Keratinocyte (primary cell): ENCODE measurements around the gene PGLYRP3. TPM values are rescaled to one million over a fixed set of nuclear protein-coding genes. Genes with fewer than 3 reads are reported as not detected.

Source experiments
- DNase-seq: peaks from one replicate; pipeline ENCODE4 v3.0.0-alpha.2; 2011; ENCODE audit warnings: low read depth, missing footprints, low spot score
- FAIRE-seq: peaks from 2 replicates; lab custom pipeline; 2011; peaks lifted over from hg19 to GRCh38; lab: Jason Lieb, UNC
- H2AFZ ChIP-seq: 2 replicates; pipeline ENCODE4 v1.6.0; 2012; ENCODE audit warnings: low read length, control low read depth, inconsistent platforms; ENCODE audit not compliant: control insufficient read depth
- H3K27ac ChIP-seq: 2 replicates; pipeline ENCODE4 v1.5.1; 2011; ENCODE audit warnings: low read length; ENCODE audit not compliant: control insufficient read depth, insufficient read depth
- H3K27me3 ChIP-seq: 3 replicates; pipeline ENCODE4 v1.6.0; 2011; ENCODE audit warnings: low read length; ENCODE audit not compliant: control insufficient read depth, insufficient read depth; ENCODE audit errors: extremely low read depth
- H3K36me3 ChIP-seq, 2 experiments: 2 replicates in 1 of 2; 3 replicates in 1 of 2; pipeline ENCODE4 v1.5.1; 2011; ENCODE audit warnings: low read length in 2 of 2, mild to moderate bottlenecking in 1 of 2; ENCODE audit not compliant: control insufficient read depth in 2 of 2, insufficient read depth in 2 of 2; ENCODE audit errors: extremely low read depth in 1 of 2
- H3K4me1 ChIP-seq: 3 replicates; pipeline ENCODE4 v1.5.1; 2011; ENCODE audit warnings: low read length; ENCODE audit not compliant: control insufficient read depth, insufficient read depth; ENCODE audit errors: extremely low read depth
- H3K4me2 ChIP-seq: 3 replicates; pipeline ENCODE4 v1.6.0; 2011; ENCODE audit warnings: low read depth, low read length; ENCODE audit not compliant: control insufficient read depth, insufficient read depth; ENCODE audit errors: extremely low read depth
- H3K4me3 ChIP-seq, 3 experiments: fragments of 200-600 bp in 1 of 3; sonication (generic) in 1 of 3; 2 replicates in 2 of 3; 3 replicates in 1 of 3; pipeline ENCODE4 v1.5.1; 2011 to 2016; ENCODE audit warnings: low read length in 3 of 3, mild to moderate bottlenecking in 3 of 3, control low read depth in 2 of 3, inconsistent platforms in 1 of 3, low read depth in 1 of 3, mixed read lengths in 1 of 3, mixed run types in 1 of 3, moderate library complexity in 1 of 3; ENCODE audit not compliant: control insufficient read depth in 2 of 3, insufficient read depth in 2 of 3; ENCODE audit errors: extremely low read depth in 1 of 3
- H3K79me2 ChIP-seq: 2 replicates; pipeline ENCODE4 v1.6.0; 2012; ENCODE audit warnings: low read length; ENCODE audit not compliant: control insufficient read depth, insufficient read depth
- H3K9ac ChIP-seq: 3 replicates; pipeline ENCODE4 v1.6.0; 2011; ENCODE audit warnings: low read length; ENCODE audit not compliant: control insufficient read depth, insufficient read depth; ENCODE audit errors: extremely low read depth
- H3K9me1 ChIP-seq: 3 replicates; pipeline ENCODE4 v1.6.0; 2011; ENCODE audit warnings: low read length; ENCODE audit not compliant: control insufficient read depth, insufficient read depth; ENCODE audit errors: extremely low read depth
- H3K9me3 ChIP-seq: 2 replicates; pipeline ENCODE4 v1.5.1; 2012; ENCODE audit warnings: low read depth, low read length; ENCODE audit not compliant: control insufficient read depth
- H4K20me1 ChIP-seq: 3 replicates; pipeline ENCODE4 v1.6.0; 2011; ENCODE audit warnings: low read length; ENCODE audit not compliant: control insufficient read depth, insufficient read depth; ENCODE audit errors: extremely low read depth
- CTCF ChIP-seq, 3 experiments: IDR thresholded peaks in 1 of 3; conservative IDR thresholded peaks in 1 of 3; optimal IDR thresholded peaks in 1 of 3; 2 replicates in 2 of 3; 3 replicates in 1 of 3; pipeline versions ENCODE3 to v1.5.1; 2011; ENCODE audit warnings: low read length in 3 of 3, mild to moderate bottlenecking in 3 of 3, moderate library complexity in 2 of 3, control low read depth in 1 of 3, inconsistent platforms in 1 of 3; ENCODE audit not compliant: insufficient read depth in 2 of 3; ENCODE audit errors: extremely low read depth in 1 of 3
- EZH2 ChIP-seq: IDR thresholded peaks from one replicate; pipeline ENCODE4 v1.6.1; 2012; ENCODE audit warnings: inconsistent platforms, mild to moderate bottlenecking, low read length, moderate library complexity
- dilution Hi-C: fragments of 300-500 bp; cut with MboI; formaldehyde crosslinking; loops from one replicate; pipeline ENCODE4 v1.7.0; 2020; ENCODE audit warnings: low sequenced_read_pairs; ENCODE audit not compliant: extremely low pct_ligation_motif_present
- polyA plus RNA-seq, 5 experiments: library from polyadenylated mRNA; depleted of rRNA in 3 of 5; stranded (reverse) in 3 of 5; stranded (forward) in 1 of 5; unstranded in 1 of 5; fragments of >200 nt; gene quantifications; 1 replicate in 1 of 5; 2 replicates in 3 of 5; 3 replicates in 1 of 5; pipeline versions ENCODE4 v1.2.1 to v1.2.3, GENCODE V29; 2011 to 2012; ENCODE audit warnings: missing spikeins in 2 of 5, low read depth in 1 of 5, low replicate concordance in 1 of 5

Gene PGLYRP3
- polyA plus RNA-seq, 1 donor (not counting 4 experiments of a cell fraction or from before 2014, with no cell fraction given) = 0.93 TPM

GRCh38 chr1:153341431-153341934 is 28.7 kb upstream of the PGLYRP3 start:
- Histone ChIP-seq H3K4me2 (no peak overlapping the region), H3K4me3 (no peak overlapping the region), H3K9me1 (no peaks in the 10 kb centered on the region), H3K36me3 (no peaks in the 10 kb centered on the region), H3K27me3 (peaks cover 3% of the 10 kb centered on the region), H3K27ac (no peak overlapping the region), H3K79me2 (no peaks in the 10 kb centered on the region), H3K9ac (no peak overlapping the region), H3K9me3 (no peaks in the 10 kb centered on the region), H3K4me1 (peaks cover 20% of the 10 kb centered on the region), H4K20me1 (no peaks in the 10 kb centered on the region), H2AFZ (no peak overlapping the region)
- TF ChIP-seq EZH2 (no peak), CTCF (optimal IDR thresholded peaks at IDR 0.05 in 1 of 3, IDR thresholded peaks at IDR 0.05 in 1 of 3, conservative IDR thresholded peaks at IDR 0.05 in 1 of 3; ENCODE audit: extremely low read depth in 1 of 3, insufficient read depth in 2 of 3, low read length in 3 of 3) (no peak)
- DNase-seq (no peak), FAIRE-seq (no peak)
- dilution Hi-C loops = no loop called here

- H3K4me1 ChIP-seq = peaks cover 20% of the 10 kb centered on the region
- H2AFZ ChIP-seq = no peak overlapping the region
- H3K9me3 ChIP-seq = no peaks in the 10 kb centered on the region
- H3K27ac ChIP-seq = no peak overlapping the region
- H3K9ac ChIP-seq = no peak overlapping the region
- DNase-seq = no peak
- H3K4me2 ChIP-seq = no peak overlapping the region
- H3K79me2 ChIP-seq = no peaks in the 10 kb centered on the region
- no peaks in the 10 kb centered on the region for H3K36me3 ChIP-seq
- dilution Hi-C loops = no loop called here
- H3K27me3 ChIP-seq = peaks cover 3% of the 10 kb centered on the region
- H4K20me1 ChIP-seq = no peaks in the 10 kb centered on the region
- no peak for FAIRE-seq
- H3K4me3 ChIP-seq = no peak overlapping the region
- H3K9me1 ChIP-seq = no peaks in the 10 kb centered on the region
- TF ChIP-seq EZH2 = no peak
- no peak for TF ChIP-seq CTCF (optimal IDR thresholded peaks at IDR 0.05 in 1 of 3, IDR thresholded peaks at IDR 0.05 in 1 of 3, conservative IDR thresholded peaks at IDR 0.05 in 1 of 3; ENCODE audit: extremely low read depth in 1 of 3, insufficient read depth in 2 of 3, low read length in 3 of 3)
Measured at GRCh38 chr1:153340356-153340755, 27.6 kb upstream of the PGLYRP3 start.
